Measurements from ENCODE around the gene RHOF. TPM values are rescaled to one million over a fixed set of nuclear protein-coding genes. Genes with fewer than 3 reads are reported as not detected.

The RHOF gene
- total and polyA plus RNA-seq, 2 of the 13 experiments (the other 11 are each of a cell fraction or from before 2014, with no cell fraction given), result 14.6 to 32.2 TPM

DNA sequence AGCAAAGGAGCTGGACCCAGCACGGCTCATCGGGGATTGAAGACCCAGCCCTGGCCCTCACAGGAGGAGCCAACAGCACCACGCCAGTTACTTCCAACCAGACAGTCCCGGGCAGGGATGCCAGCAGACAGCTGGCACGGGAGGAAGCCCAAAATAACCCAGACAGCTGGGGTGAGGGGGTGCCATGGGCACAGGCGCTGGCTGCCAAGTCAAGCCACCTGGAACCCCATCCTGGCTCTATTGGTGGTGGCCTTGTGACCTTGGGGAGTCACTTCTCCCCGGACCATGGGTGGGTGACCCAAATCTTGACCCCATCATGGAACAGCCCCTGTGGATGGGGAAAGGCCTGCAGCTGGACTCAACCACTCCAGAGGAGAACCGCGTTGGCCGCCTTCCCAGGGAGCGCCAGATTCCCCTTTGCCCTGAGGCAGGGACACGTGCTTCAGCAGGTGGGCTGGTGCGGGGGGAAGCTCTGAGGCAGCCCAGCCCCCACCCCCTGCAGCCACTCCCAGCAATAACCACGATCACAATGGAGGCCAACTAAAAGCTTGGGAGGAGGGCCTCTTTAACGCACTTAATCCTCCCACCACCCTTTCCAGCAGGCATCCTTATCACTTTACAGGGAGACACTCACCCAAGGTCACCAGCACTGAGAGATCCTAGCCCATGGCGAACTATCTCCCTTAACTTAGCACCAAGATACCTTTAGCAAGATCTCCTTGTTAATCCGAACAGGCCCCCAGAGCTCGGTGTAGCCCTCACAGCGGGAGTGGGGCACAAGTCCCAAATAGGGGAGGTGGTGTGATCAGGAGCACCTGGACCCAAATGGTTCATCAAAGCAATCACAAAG lies 4.7 kb upstream of the RHOF start (continued):
- TF ChIP-seq MXI1 (IDR thresholded peaks at IDR 0.05; ENCODE audit: borderline replicate concordance, low read depth, low read length), result peak; percentile 80; the same call in 1 of the 3 replicates
- peak; percentile 76; the same call in 1 of the 2 replicates for TF ChIP-seq ZSCAN21 (CRISPR knock-in tag; IDR thresholded peaks at IDR 0.05; ENCODE audit: borderline replicate concordance)
- TF ChIP-seq KLF13 (CRISPR knock-in tag; IDR thresholded peaks at IDR 0.05), result no peak
- TF ChIP-seq, protein P1, sequence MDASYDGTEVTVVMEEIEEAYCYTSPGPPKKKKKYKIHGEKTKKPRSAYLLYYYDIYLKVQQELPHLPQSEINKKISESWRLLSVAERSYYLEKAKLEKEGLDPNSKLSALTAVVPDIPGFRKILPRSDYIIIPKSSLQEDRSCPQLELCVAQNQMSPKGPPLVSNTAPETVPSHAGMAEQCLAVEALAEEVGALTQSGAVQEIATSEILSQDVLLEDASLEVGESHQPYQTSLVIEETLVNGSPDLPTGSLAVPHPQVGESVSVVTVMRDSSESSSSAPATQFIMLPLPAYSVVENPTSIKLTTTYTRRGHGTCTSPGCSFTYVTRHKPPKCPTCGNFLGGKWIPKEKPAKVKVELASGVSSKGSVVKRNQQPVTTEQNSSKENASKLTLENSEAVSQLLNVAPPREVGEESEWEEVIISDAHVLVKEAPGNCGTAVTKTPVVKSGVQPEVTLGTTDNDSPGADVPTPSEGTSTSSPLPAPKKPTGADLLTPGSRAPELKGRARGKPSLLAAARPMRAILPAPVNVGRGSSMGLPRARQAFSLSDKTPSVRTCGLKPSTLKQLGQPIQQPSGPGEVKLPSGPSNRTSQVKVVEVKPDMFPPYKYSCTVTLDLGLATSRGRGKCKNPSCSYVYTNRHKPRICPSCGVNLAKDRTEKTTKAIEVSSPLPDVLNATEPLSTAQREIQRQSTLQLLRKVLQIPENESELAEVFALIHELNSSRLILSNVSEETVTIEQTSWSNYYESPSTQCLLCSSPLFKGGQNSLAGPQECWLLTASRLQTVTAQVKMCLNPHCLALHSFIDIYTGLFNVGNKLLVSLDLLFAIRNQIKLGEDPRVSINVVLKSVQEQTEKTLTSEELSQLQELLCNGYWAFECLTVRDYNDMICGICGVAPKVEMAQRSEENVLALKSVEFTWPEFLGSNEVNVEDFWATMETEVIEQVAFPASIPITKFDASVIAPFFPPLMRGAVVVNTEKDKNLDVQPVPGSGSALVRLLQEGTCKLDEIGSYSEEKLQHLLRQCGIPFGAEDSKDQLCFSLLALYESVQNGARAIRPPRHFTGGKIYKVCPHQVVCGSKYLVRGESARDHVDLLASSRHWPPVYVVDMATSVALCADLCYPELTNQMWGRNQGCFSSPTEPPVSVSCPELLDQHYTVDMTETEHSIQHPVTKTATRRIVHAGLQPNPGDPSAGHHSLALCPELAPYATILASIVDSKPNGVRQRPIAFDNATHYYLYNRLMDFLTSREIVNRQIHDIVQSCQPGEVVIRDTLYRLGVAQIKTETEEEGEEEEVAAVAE (CRISPR knock-in tag; IDR thresholded peaks at IDR 0.05; ENCODE audit: borderline replicate concordance), result 0 out of 2 replicates have a peak, but pooled peaks have one; percentile 55
- peak; percentile 85 for TF ChIP-seq AKAP8 (CRISPR knock-in tag; IDR thresholded peaks at IDR 0.05)
- peak; percentile 68 for TF ChIP-seq PITX1 (CRISPR knock-in tag; IDR thresholded peaks at IDR 0.05)
- 0 out of 2 replicates have a peak, but pooled peaks have one; percentile 42 for TF ChIP-seq WIZ (CRISPR knock-in tag; IDR thresholded peaks at IDR 0.05)
- no peak for TF ChIP-seq NONO (IDR thresholded peaks at IDR 0.05)
- no peak for TF ChIP-seq NONO (CRISPR knock-in tag; conservative IDR thresholded peaks at IDR 0.05)
- TF ChIP-seq SOX6 (IDR thresholded peaks at IDR 0.05), result no peak
- TF ChIP-seq SOX6 (CRISPR knock-in tag; IDR thresholded peaks at IDR 0.05), result no peak
- peak; percentile 97 for TF ChIP-seq ARNTL (CRISPR knock-in tag; IDR thresholded peaks at IDR 0.05)
- TF ChIP-seq, protein P2, sequence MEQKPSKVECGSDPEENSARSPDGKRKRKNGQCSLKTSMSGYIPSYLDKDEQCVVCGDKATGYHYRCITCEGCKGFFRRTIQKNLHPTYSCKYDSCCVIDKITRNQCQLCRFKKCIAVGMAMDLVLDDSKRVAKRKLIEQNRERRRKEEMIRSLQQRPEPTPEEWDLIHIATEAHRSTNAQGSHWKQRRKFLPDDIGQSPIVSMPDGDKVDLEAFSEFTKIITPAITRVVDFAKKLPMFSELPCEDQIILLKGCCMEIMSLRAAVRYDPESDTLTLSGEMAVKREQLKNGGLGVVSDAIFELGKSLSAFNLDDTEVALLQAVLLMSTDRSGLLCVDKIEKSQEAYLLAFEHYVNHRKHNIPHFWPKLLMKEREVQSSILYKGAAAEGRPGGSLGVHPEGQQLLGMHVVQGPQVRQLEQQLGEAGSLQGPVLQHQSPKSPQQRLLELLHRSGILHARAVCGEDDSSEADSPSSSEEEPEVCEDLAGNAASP (CRISPR knock-in tag; IDR thresholded peaks at IDR 0.05; ENCODE audit: borderline replicate concordance), result 0 out of 2 replicates have a peak, but pooled peaks have one; percentile 34
- TF ChIP-seq, protein P3, sequence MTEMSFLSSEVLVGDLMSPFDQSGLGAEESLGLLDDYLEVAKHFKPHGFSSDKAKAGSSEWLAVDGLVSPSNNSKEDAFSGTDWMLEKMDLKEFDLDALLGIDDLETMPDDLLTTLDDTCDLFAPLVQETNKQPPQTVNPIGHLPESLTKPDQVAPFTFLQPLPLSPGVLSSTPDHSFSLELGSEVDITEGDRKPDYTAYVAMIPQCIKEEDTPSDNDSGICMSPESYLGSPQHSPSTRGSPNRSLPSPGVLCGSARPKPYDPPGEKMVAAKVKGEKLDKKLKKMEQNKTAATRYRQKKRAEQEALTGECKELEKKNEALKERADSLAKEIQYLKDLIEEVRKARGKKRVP (CRISPR knock-in tag; IDR thresholded peaks at IDR 0.05), result no peak
- TF ChIP-seq ZBTB7A (CRISPR knock-in tag; IDR thresholded peaks at IDR 0.05), result peak; percentile 82
- peak; percentile 18; the same call in 1 of the 2 replicates for TF ChIP-seq BCL6 (CRISPR knock-in tag; IDR thresholded peaks at IDR 0.05)
- TF ChIP-seq, protein P4, sequence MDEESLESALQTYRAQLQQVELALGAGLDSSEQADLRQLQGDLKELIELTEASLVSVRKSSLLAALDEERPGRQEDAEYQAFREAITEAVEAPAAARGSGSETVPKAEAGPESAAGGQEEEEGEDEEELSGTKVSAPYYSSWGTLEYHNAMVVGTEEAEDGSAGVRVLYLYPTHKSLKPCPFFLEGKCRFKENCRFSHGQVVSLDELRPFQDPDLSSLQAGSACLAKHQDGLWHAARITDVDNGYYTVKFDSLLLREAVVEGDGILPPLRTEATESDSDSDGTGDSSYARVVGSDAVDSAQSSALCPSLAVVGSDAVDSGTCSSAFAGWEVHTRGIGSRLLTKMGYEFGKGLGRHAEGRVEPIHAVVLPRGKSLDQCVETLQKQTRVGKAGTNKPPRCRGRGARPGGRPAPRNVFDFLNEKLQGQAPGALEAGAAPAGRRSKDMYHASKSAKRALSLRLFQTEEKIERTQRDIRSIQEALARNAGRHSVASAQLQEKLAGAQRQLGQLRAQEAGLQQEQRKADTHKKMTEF (CRISPR knock-in tag; IDR thresholded peaks at IDR 0.05), result peak; percentile 54; the same call in 1 of the 2 replicates
- peak; percentile 53; the same call in 1 of the 2 replicates for TF ChIP-seq GABPB1 (CRISPR knock-in tag; IDR thresholded peaks at IDR 0.05)
- TF ChIP-seq PCBP1 (IDR thresholded peaks at IDR 0.05; ENCODE audit: borderline replicate concordance, low read depth, low read length), result 0 out of 2 replicates have a peak, but pooled peaks have one; percentile 47
- TF ChIP-seq ZNF143 (CRISPR knock-in tag; IDR thresholded peaks at IDR 0.05), result peak; percentile 33; the same call in 1 of the 2 replicates
- TF ChIP-seq TMF1 (CRISPR knock-in tag; IDR thresholded peaks at IDR 0.05; ENCODE audit: low read depth), result no peak
- TF ChIP-seq SNAPC2 (CRISPR knock-in tag; IDR thresholded peaks at IDR 0.05), result no peak

All from HepG2 (cell line).